Measurements from ENCODE around the gene BLNK.

- TF ChIP-seq MAX (IDR thresholded peaks at IDR 0.05) (no peak), EP300 (IDR thresholded peaks at IDR 0.05; ENCODE audit: borderline replicate concordance) (no peak), ZBTB7A (IDR thresholded peaks at IDR 0.05; ENCODE audit: low read depth) (no peak), RAD21 (IDR thresholded peaks at IDR 0.05; ENCODE audit: low read depth) (no peak), EGR1 (IDR thresholded peaks at IDR 0.05) (no peak)
- TF ChIP-seq, protein P1, sequence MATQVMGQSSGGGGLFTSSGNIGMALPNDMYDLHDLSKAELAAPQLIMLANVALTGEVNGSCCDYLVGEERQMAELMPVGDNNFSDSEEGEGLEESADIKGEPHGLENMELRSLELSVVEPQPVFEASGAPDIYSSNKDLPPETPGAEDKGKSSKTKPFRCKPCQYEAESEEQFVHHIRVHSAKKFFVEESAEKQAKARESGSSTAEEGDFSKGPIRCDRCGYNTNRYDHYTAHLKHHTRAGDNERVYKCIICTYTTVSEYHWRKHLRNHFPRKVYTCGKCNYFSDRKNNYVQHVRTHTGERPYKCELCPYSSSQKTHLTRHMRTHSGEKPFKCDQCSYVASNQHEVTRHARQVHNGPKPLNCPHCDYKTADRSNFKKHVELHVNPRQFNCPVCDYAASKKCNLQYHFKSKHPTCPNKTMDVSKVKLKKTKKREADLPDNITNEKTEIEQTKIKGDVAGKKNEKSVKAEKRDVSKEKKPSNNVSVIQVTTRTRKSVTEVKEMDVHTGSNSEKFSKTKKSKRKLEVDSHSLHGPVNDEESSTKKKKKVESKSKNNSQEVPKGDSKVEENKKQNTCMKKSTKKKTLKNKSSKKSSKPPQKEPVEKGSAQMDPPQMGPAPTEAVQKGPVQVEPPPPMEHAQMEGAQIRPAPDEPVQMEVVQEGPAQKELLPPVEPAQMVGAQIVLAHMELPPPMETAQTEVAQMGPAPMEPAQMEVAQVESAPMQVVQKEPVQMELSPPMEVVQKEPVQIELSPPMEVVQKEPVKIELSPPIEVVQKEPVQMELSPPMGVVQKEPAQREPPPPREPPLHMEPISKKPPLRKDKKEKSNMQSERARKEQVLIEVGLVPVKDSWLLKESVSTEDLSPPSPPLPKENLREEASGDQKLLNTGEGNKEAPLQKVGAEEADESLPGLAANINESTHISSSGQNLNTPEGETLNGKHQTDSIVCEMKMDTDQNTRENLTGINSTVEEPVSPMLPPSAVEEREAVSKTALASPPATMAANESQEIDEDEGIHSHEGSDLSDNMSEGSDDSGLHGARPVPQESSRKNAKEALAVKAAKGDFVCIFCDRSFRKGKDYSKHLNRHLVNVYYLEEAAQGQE (IDR thresholded peaks at IDR 0.05; ENCODE audit: low read depth) = no peak
Measured at GRCh38 chr10:96269438-96270300, 1.7 kb downstream of the BLNK start.
